GM19468 (cell line): ENCODE measurements around the gene NFATC1.

Experiments
- ATAC-seq: cut with Tn5 transposase; IDR thresholded peaks from one replicate; pipeline ENCODE4 v1.9.1; 2021; ENCODE audit warnings: mild to moderate bottlenecking, moderate library complexity, moderate number of reproducible peaks; ENCODE audit not compliant: unreplicated experiment; ENCODE audit errors: extremely low read depth

Gene NFATC1

GRCh38 chr18:79483971-79484491 lies 88.3 kb downstream of the NFATC1 start:
- no peak for ATAC-seq

GRCh38 chr18:79484661-79485621 lies 89.2 kb downstream of the NFATC1 start:
- no peak for ATAC-seq

- ATAC-seq: no peak
Measured at GRCh38 chr18:79485788-79486355, 90.1 kb downstream of the NFATC1 start.

- no peak for ATAC-seq
Measured at GRCh38 chr18:79486356-79487182, 90.8 kb downstream of the NFATC1 start.

- ATAC-seq: no peak
Measured at GRCh38 chr18:79487183-79487800, 91.6 kb downstream of the NFATC1 start.

- no peak for ATAC-seq
Measured at GRCh38 chr18:79487801-79488201, 92.1 kb downstream of the NFATC1 start.

GRCh38 chr18:79488311-79489050 lies 92.8 kb downstream of the NFATC1 start:
- ATAC-seq: no peak

- ATAC-seq: no peak
Measured at GRCh38 chr18:79489051-79489898, 93.5 kb downstream of the NFATC1 start.

- ATAC-seq: no peak
Measured at GRCh38 chr18:79489899-79490625, 94.3 kb downstream of the NFATC1 start.

GRCh38 chr18:79490626-79491041 lies 94.9 kb downstream of the NFATC1 start:
- ATAC-seq: no peak

GRCh38 chr18:79491081-79491551 lies 95.4 kb downstream of the NFATC1 start:
- no peak for ATAC-seq

GRCh38 chr18:79493211-79493800 lies 97.6 kb downstream of the NFATC1 start:
- ATAC-seq: no peak

- ATAC-seq: no peak
Measured at GRCh38 chr18:79493801-79494211, 98.1 kb downstream of the NFATC1 start.

GRCh38 chr18:79494936-79495335 lies 99.2 kb downstream of the NFATC1 start:
- no peak for ATAC-seq

- ATAC-seq: no peak
Measured at GRCh38 chr18:79495591-79496071, 99.9 kb downstream of the NFATC1 start.

GRCh38 chr18:79496237-79496977 lies 100.7 kb downstream of the NFATC1 start:
- no peak for ATAC-seq
